GM21576 (cell line): Measurements from ENCODE around the gene KCNT1.

Experiments used
- ATAC-seq: cut with Tn5 transposase; IDR thresholded peaks from one replicate; pipeline ENCODE4 v1.9.1; 2021; ENCODE audit warnings: mild to moderate bottlenecking, moderate library complexity; ENCODE audit not compliant: unreplicated experiment

The KCNT1 gene

DNA sequence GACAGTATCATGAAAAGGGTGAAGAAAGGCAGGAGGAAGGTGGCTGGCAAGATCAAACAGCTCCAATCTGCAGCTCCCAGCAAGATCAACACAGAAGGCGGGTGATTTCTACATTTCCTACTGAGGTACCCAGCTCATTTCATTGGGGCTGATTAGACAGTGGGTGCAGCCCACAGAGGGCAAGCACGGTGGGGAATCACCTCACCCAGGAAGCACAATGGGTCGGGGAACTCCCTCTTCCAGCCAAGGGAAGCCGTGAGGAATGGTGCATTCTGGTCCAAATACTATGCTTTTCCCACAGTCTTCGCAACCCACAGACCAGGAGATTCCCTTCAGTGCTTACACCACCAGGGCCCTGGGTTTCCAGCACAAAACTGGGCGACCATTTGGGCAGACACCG, 138.6 kb downstream of the KCNT1 start:
- ATAC-seq, result no peak
